ENCODE results near the gene SHISA7.

The SHISA7 gene

DNA sequence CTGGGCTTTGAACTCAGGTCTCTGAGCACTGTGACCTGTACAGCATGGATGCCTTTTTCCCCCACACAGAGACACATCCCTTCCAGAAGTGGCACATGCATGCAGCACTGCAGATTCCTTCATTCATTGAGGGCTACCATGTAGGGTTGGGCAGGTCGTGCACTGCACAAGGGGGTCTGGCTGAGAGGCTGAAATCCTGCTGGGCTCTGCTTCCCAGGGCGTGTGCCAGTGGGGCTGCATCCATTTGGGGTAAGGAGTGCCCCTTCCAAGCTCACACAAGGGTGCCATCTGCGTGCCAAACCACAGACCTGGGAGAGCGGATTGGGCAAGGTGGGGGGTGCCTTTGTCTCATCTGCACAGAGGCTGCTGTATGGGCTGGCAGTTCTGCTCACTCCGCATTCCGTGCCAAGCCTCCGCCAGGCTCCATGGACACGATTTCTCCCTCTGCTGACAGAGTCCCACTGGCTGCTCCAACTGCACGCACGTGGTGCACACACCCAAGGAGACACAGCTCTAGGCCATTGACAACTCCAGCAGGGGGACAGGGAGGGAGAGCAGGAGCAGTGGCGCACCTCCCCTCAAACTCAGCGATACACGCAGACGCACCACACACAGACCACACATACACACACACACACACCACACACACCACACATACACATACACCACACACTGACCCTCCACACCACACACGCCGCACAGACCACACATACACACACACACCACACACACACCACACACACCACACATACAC is 4.5 kb upstream of the SHISA7 start:
- H3K4me1 ChIP-seq (ENCODE audit: insufficient read depth, low read length, severe bottlenecking), result peaks cover 13% of the 10 kb centered on the region
- no peaks in the 10 kb centered on the region for H3F3A ChIP-seq (ENCODE audit: insufficient read depth, low read length)
- no peaks in the 10 kb centered on the region for H3K36me3 ChIP-seq (ENCODE audit: insufficient read depth, low read length)
- no peak overlapping the region for H3K9ac ChIP-seq (ENCODE audit: low read length)
- no peaks in the 10 kb centered on the region for H3K79me2 ChIP-seq (ENCODE audit: insufficient read depth, low read length)
- H3K9me3 ChIP-seq (ENCODE audit: low read length), result no peaks in the 10 kb centered on the region
- H4K20me1 ChIP-seq (ENCODE audit: insufficient read depth, low read length), result no peaks in the 10 kb centered on the region
- no peaks in the 10 kb centered on the region; the same call in 1 of the 2 replicates for H3K27me3 ChIP-seq (ENCODE audit: insufficient read depth, low read length)
- no peak overlapping the region for H3K4me2 ChIP-seq (ENCODE audit: low read length)
- no peaks in the 10 kb centered on the region for H3K9me2 ChIP-seq (ENCODE audit: low read depth, low read length)
- TF ChIP-seq, protein P1, sequence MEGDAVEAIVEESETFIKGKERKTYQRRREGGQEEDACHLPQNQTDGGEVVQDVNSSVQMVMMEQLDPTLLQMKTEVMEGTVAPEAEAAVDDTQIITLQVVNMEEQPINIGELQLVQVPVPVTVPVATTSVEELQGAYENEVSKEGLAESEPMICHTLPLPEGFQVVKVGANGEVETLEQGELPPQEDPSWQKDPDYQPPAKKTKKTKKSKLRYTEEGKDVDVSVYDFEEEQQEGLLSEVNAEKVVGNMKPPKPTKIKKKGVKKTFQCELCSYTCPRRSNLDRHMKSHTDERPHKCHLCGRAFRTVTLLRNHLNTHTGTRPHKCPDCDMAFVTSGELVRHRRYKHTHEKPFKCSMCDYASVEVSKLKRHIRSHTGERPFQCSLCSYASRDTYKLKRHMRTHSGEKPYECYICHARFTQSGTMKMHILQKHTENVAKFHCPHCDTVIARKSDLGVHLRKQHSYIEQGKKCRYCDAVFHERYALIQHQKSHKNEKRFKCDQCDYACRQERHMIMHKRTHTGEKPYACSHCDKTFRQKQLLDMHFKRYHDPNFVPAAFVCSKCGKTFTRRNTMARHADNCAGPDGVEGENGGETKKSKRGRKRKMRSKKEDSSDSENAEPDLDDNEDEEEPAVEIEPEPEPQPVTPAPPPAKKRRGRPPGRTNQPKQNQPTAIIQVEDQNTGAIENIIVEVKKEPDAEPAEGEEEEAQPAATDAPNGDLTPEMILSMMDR (IDR thresholded peaks at IDR 0.05; ENCODE audit: low read length), result no peak
- no peak for TF ChIP-seq EZH2 (IDR thresholded peaks at IDR 0.05; ENCODE audit: borderline replicate concordance, low read length)
- H3K4me3 ChIP-seq (ENCODE audit: low read depth, low read length, poor library complexity, severe bottlenecking), result no peak overlapping the region
- H3K27ac ChIP-seq (ENCODE audit: low read depth, low read length, poor library complexity, severe bottlenecking), result no peak overlapping the region
- H2AFZ ChIP-seq (ENCODE audit: low read length), result no peak overlapping the region

DNA sequence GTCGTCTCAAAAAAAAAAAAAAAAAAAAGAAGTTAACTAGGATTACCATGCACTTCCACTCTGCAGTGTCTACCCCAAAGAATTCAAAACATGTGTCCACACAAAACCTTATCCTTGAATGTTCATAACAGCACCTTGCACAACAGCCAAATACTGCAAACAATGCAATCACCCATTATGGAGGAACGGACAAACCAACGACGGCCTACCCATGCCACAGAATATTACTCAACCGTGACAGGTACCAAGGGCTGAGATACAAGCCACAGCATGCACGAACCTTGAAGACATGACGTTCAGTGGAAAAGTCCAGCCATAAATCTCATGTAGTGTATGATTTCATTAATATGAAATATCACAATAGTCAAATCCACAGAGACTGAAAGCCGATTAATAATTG is 3.0 kb upstream of the SHISA7 start:
- no peak overlapping the region for H3K9ac ChIP-seq (ENCODE audit: low read length)
- H2AFZ ChIP-seq (ENCODE audit: low read length), result no peak overlapping the region
- H3K27ac ChIP-seq (ENCODE audit: low read depth, low read length, poor library complexity, severe bottlenecking), result no peak overlapping the region
- H3K9me3 ChIP-seq (ENCODE audit: low read length), result no peaks in the 10 kb centered on the region
- no peaks in the 10 kb centered on the region for H3K36me3 ChIP-seq (ENCODE audit: insufficient read depth, low read length)
- no peaks in the 10 kb centered on the region for H3K4me1 ChIP-seq (ENCODE audit: insufficient read depth, low read length, severe bottlenecking)
- H4K20me1 ChIP-seq (ENCODE audit: insufficient read depth, low read length), result no peaks in the 10 kb centered on the region
- H3K4me2 ChIP-seq (ENCODE audit: low read length), result no peak overlapping the region
- H3F3A ChIP-seq (ENCODE audit: insufficient read depth, low read length), result no peaks in the 10 kb centered on the region
- H3K9me2 ChIP-seq (ENCODE audit: low read depth, low read length), result no peaks in the 10 kb centered on the region
- no peaks in the 10 kb centered on the region for H3K27me3 ChIP-seq (ENCODE audit: insufficient read depth, low read length)
- no peak overlapping the region for H3K4me3 ChIP-seq (ENCODE audit: low read depth, low read length, poor library complexity, severe bottlenecking)
- H3K79me2 ChIP-seq (ENCODE audit: insufficient read depth, low read length), result no peaks in the 10 kb centered on the region
- TF ChIP-seq, protein P1 (IDR thresholded peaks at IDR 0.05; ENCODE audit: low read length), result no peak
- TF ChIP-seq EZH2 (IDR thresholded peaks at IDR 0.05; ENCODE audit: borderline replicate concordance, low read length), result no peak

DNA sequence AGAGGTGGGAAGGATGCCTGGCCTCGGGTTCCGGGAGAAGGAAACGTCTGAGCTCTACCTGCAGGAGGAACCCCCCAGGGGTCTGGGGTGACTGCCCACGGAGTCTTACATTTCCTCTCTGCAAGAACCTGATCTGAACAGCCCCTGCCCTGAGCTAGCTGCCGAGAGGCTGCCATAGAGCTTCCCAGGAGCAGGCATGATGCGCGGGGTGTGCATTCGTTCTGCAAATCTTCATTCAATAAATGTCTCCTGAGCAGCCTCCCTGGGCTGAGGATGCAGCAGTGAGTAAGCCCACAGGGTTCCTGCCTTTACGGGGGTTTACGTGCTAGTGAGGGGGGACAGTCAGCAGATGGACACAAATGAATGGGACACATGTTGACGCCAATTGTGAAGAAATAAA is 1.5 kb upstream of the SHISA7 start:
- H3F3A ChIP-seq (ENCODE audit: insufficient read depth, low read length), result no peaks in the 10 kb centered on the region
- TF ChIP-seq EZH2 (IDR thresholded peaks at IDR 0.05; ENCODE audit: borderline replicate concordance, low read length), result no peak
- TF ChIP-seq, protein P1 (IDR thresholded peaks at IDR 0.05; ENCODE audit: low read length), result no peak
- no peaks in the 10 kb centered on the region for H3K27me3 ChIP-seq (ENCODE audit: insufficient read depth, low read length)
- H3K4me2 ChIP-seq (ENCODE audit: low read length), result no peak overlapping the region
- H3K36me3 ChIP-seq (ENCODE audit: insufficient read depth, low read length), result no peaks in the 10 kb centered on the region
- H2AFZ ChIP-seq (ENCODE audit: low read length), result no peak overlapping the region
- H3K79me2 ChIP-seq (ENCODE audit: insufficient read depth, low read length), result no peaks in the 10 kb centered on the region
- no peak overlapping the region for H3K27ac ChIP-seq (ENCODE audit: low read depth, low read length, poor library complexity, severe bottlenecking)
- no peaks in the 10 kb centered on the region for H3K9me2 ChIP-seq (ENCODE audit: low read depth, low read length)
- no peak overlapping the region for H3K4me3 ChIP-seq (ENCODE audit: low read depth, low read length, poor library complexity, severe bottlenecking)
- no peaks in the 10 kb centered on the region for H4K20me1 ChIP-seq (ENCODE audit: insufficient read depth, low read length)
- no peaks in the 10 kb centered on the region for H3K4me1 ChIP-seq (ENCODE audit: insufficient read depth, low read length, severe bottlenecking)
- no peak overlapping the region for H3K9ac ChIP-seq (ENCODE audit: low read length)
- no peaks in the 10 kb centered on the region for H3K9me3 ChIP-seq (ENCODE audit: low read length)

Measured in OCI-LY1 (cell line).